Measurements from ENCODE around the gene RIMS1.

RIMS1 gene

DNA sequence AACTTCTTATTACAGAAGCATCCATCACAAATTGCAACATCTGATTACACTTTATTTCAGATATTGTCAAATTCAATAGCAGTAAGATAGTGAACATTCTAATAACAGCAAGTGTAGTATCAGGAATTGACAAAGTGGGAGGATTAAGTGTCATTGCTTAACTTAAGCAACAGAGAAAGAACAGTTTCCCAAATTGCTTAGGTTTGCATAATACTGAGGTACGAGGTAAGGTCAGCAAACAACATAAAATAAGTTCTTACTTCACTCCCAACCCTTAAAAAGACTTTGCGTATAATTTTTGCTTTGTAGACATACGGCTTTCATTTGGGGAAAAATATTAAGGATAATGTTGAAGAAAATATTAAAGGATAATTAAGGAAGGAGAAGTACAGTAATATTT, 163.0 kb downstream of the RIMS1 start:
- peaks cover 4% of the 10 kb centered on the region for H3K27me3 ChIP-seq (ENCODE audit: insufficient read depth, poor library complexity, severe bottlenecking)
- no peak for DNase-seq (ENCODE audit: low read depth in 1 of 2, low spot score in 1 of 2)
- H3K4me3 ChIP-seq (replicated peaks; ENCODE audit: insufficient read depth, low read length) = no peak overlapping the region
- H3K27ac ChIP-seq (replicated peaks) = no peak overlapping the region
- TF ChIP-seq GABPA (IDR thresholded peaks at IDR 0.05; ENCODE audit: low read depth) (no peak), POLR2AphosphoS5 (IDR thresholded peaks at IDR 0.05; ENCODE audit: low read depth) (no peak), SPI1 (IDR thresholded peaks at IDR 0.05; ENCODE audit: borderline replicate concordance, low read depth) (no peak)
- TF ChIP-seq, protein P1, sequence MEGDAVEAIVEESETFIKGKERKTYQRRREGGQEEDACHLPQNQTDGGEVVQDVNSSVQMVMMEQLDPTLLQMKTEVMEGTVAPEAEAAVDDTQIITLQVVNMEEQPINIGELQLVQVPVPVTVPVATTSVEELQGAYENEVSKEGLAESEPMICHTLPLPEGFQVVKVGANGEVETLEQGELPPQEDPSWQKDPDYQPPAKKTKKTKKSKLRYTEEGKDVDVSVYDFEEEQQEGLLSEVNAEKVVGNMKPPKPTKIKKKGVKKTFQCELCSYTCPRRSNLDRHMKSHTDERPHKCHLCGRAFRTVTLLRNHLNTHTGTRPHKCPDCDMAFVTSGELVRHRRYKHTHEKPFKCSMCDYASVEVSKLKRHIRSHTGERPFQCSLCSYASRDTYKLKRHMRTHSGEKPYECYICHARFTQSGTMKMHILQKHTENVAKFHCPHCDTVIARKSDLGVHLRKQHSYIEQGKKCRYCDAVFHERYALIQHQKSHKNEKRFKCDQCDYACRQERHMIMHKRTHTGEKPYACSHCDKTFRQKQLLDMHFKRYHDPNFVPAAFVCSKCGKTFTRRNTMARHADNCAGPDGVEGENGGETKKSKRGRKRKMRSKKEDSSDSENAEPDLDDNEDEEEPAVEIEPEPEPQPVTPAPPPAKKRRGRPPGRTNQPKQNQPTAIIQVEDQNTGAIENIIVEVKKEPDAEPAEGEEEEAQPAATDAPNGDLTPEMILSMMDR (IDR thresholded peaks at IDR 0.05; ENCODE audit: insufficient read depth, low read length) = no peak
- TF ChIP-seq, protein P2, sequence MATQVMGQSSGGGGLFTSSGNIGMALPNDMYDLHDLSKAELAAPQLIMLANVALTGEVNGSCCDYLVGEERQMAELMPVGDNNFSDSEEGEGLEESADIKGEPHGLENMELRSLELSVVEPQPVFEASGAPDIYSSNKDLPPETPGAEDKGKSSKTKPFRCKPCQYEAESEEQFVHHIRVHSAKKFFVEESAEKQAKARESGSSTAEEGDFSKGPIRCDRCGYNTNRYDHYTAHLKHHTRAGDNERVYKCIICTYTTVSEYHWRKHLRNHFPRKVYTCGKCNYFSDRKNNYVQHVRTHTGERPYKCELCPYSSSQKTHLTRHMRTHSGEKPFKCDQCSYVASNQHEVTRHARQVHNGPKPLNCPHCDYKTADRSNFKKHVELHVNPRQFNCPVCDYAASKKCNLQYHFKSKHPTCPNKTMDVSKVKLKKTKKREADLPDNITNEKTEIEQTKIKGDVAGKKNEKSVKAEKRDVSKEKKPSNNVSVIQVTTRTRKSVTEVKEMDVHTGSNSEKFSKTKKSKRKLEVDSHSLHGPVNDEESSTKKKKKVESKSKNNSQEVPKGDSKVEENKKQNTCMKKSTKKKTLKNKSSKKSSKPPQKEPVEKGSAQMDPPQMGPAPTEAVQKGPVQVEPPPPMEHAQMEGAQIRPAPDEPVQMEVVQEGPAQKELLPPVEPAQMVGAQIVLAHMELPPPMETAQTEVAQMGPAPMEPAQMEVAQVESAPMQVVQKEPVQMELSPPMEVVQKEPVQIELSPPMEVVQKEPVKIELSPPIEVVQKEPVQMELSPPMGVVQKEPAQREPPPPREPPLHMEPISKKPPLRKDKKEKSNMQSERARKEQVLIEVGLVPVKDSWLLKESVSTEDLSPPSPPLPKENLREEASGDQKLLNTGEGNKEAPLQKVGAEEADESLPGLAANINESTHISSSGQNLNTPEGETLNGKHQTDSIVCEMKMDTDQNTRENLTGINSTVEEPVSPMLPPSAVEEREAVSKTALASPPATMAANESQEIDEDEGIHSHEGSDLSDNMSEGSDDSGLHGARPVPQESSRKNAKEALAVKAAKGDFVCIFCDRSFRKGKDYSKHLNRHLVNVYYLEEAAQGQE (IDR thresholded peaks at IDR 0.05; ENCODE audit: insufficient replicate concordance, low read depth) = no peak

DNA sequence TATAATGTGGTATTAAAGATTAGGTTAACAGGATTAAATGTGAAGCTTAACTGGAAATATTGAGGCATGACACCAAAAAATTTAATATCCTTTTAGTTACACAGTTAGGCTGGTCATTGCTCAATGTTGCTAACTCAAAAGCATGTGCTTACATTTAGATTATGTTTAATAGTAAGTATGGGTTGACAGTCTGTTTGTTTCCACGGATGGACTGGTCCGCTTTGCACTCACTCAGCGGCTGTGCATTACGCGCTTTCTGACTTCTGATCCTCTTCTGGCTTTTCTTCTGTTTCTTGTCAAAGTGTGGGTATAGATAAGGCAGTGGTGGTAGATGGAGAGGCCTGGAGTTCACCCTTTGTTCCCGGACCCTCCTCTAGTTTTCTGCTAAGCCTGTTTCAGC, 174.9 kb downstream of the RIMS1 start:
- TF ChIP-seq, protein P1 (IDR thresholded peaks at IDR 0.05; ENCODE audit: insufficient read depth, low read length) = no peak
- TF ChIP-seq SPI1 (IDR thresholded peaks at IDR 0.05; ENCODE audit: borderline replicate concordance, low read depth) (no peak), POLR2AphosphoS5 (IDR thresholded peaks at IDR 0.05; ENCODE audit: low read depth) (no peak), GABPA (IDR thresholded peaks at IDR 0.05; ENCODE audit: low read depth) (no peak)
- TF ChIP-seq, protein P2 (IDR thresholded peaks at IDR 0.05; ENCODE audit: insufficient replicate concordance, low read depth) = no peak
- no peak for DNase-seq (ENCODE audit: low read depth in 1 of 2, low spot score in 1 of 2)
- H3K27ac ChIP-seq (replicated peaks) = no peak overlapping the region
- H3K4me3 ChIP-seq (replicated peaks; ENCODE audit: insufficient read depth, low read length) = no peak overlapping the region
- no peaks in the 10 kb centered on the region for H3K27me3 ChIP-seq (ENCODE audit: insufficient read depth, poor library complexity, severe bottlenecking)

DNA sequence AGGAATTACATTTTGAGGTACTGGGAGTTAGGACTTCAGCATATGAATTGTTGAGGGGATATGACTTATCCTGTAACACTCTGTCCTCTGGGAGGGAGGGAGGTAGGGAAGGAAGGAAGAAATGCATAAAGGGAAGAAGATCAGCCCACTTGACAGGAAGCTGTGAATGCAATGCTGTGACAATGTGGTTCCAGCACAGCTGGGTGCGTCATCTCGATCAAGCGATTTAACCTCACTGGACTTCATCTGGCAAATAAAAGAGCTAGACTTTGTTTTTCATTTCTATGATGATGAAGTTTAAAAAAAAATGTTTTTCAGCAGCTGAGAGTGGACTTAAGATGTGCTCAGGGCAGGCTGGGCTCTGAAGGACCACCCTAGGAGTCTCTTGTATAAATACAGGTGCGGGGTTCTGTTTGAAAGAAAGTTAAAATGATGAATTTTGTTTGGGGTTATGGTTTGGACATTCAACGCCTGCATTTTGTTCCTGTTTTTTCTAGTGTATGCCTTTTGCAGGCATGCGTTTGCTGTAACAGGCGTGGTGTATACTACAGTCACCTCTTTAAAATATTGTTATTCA, 178.1 kb downstream of the RIMS1 start:
- H3K27ac ChIP-seq (replicated peaks) = no peak overlapping the region
- no peak for TF ChIP-seq POLR2AphosphoS5 (IDR thresholded peaks at IDR 0.05; ENCODE audit: low read depth)
- TF ChIP-seq, protein P1 (IDR thresholded peaks at IDR 0.05; ENCODE audit: insufficient read depth, low read length) = no peak
- no peak for TF ChIP-seq GABPA (IDR thresholded peaks at IDR 0.05; ENCODE audit: low read depth)
- TF ChIP-seq, protein P2 (IDR thresholded peaks at IDR 0.05; ENCODE audit: insufficient replicate concordance, low read depth) = no peak
- no peak for TF ChIP-seq SPI1 (IDR thresholded peaks at IDR 0.05; ENCODE audit: borderline replicate concordance, low read depth)
- no peak for DNase-seq (ENCODE audit: low read depth in 1 of 2, low spot score in 1 of 2)
- H3K27me3 ChIP-seq (ENCODE audit: insufficient read depth, poor library complexity, severe bottlenecking) = no peaks in the 10 kb centered on the region
- H3K4me3 ChIP-seq (replicated peaks; ENCODE audit: insufficient read depth, low read length) = no peak overlapping the region
